ENCODE data around the gene CIC.

DNA sequence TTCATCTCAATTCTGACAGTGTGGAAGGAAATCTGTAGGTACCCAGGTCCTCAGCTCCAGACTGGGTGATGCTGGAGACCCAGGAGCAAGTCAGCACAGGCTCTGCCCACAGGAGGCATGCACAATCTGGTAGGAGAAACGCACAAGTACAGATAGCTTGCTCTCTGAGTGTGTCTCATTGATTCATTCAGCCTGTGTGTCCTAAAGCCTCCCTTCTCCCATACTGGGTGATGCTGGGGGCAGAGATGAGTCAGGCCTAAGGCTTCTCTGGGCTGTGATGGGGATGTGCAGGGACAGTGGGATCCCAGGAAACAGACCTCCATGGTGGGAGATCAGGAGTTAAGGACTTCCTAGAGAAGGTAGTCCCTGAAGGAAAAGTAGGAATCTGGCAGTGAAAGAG, 42.2 kb upstream of the CIC start:
- no peak for TF ChIP-seq POLR2AphosphoS5 (IDR thresholded peaks at IDR 0.05; ENCODE audit: low read depth, low read length)
- TF ChIP-seq REST (IDR thresholded peaks at IDR 0.05; ENCODE audit: insufficient read depth in 1 of 2, low read depth in 2 of 2, low read length in 2 of 2) = no peak
- TF ChIP-seq SIN3A (IDR thresholded peaks at IDR 0.05; ENCODE audit: borderline replicate concordance, insufficient read depth, low read length) = no peak
